ENCODE measurements around the gene LRRC71. TPM values are rescaled to one million over a fixed set of nuclear protein-coding genes. Genes with fewer than 3 reads are reported as not detected.

LRRC71 gene
- total and polyA plus RNA-seq, 2 donors (not counting 1 experiment from before 2014, with no cell fraction given), result not detected

DNA sequence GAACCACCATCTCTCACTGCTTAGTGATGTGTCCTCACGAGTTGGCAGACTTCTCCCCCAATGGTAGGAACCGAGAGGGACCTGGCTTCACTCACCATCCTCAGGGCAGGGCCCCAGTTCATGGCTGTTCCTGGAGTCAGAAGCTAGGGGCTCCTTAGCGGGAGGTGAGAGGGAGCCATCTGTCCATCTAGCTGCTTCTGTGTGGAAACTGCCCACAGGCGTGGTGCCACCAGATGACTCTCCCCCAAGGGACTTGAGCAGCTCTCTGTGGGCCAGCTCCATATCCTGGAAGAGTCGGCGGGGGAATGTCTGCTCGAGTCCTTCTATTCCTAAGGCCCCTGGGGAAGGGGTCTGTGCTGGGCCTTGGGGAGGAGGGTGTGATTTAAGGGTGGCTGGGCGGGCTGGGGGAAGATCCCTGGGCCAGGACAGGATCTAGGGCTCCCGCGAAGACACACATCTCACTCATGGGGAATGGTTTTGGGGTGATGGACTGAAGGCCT lies 16.3 kb downstream of the LRRC71 start:
- no peaks in the 10 kb centered on the region for H3K4me1 Mint-ChIP-seq
- no peaks in the 10 kb centered on the region for H3K36me3 ChIP-seq (replicated peaks in 1 of 2; ENCODE audit: control extremely low read depth in 1 of 2, control insufficient read depth in 1 of 2, extremely low read depth in 1 of 2, insufficient read depth in 2 of 2, low read length in 1 of 2)
- ATAC-seq (ENCODE audit: low read depth), result no peak
- H3K4me2 ChIP-seq (replicated peaks; ENCODE audit: low read depth, low read length, poor library complexity, severe bottlenecking), result no peak overlapping the region
- TF ChIP-seq CTCF (IDR thresholded peaks at IDR 0.05), result no peak
- TF ChIP-seq EZH2 (IDR thresholded peaks at IDR 0.05; ENCODE audit: borderline replicate concordance, insufficient read depth, low read depth, low read length, poor library complexity, severe bottlenecking), result no peak
- H2AFZ ChIP-seq (ENCODE audit: insufficient read depth, low read depth, low read length, poor library complexity, severe bottlenecking), result no peak overlapping the region
- no peaks in the 10 kb centered on the region for H3K4me1 ChIP-seq (ENCODE audit: control insufficient read depth in 2 of 2, insufficient read depth in 2 of 2, low read length in 2 of 2)
- no peak overlapping the region for H3K4me3 Mint-ChIP-seq
- no peak overlapping the region for H3K9ac ChIP-seq (ENCODE audit: low read length)
- DNase-seq, result no peak
- H3K27ac Mint-ChIP-seq, result no peak overlapping the region
- POLR2A ChIA-PET, result no interaction called here
- peaks cover 0 to 10% (median 0%) of the 10 kb centered on the region in 4 experiments for H3K27me3 ChIP-seq (replicated peaks in 1 of 4; ENCODE audit: control extremely low read depth in 1 of 4, control insufficient read depth in 3 of 4, insufficient read depth in 4 of 4, low read length in 3 of 4)
- no peak overlapping the region for H3K4me3 ChIP-seq (ENCODE audit: control extremely low read depth in 1 of 5, extremely low read depth in 1 of 5, insufficient read depth in 1 of 5, low read depth in 2 of 5, low read length in 4 of 5)
- H3K27ac ChIP-seq (ENCODE audit: low read length in 2 of 2), result no peak overlapping the region
- intact Hi-C loops (cut with micrococcal nuclease), result no loop called here
- H3K79me2 ChIP-seq (ENCODE audit: control insufficient read depth, insufficient read depth, low read length), result no peaks in the 10 kb centered on the region
- H3K27me3 Mint-ChIP-seq, result peaks cover 27% of the 10 kb centered on the region
- CTCF ChIA-PET, result no interaction called here
- H3K9me3 ChIP-seq (ENCODE audit: control extremely low read depth in 1 of 3, control insufficient read depth in 2 of 3, insufficient read depth in 1 of 3, low read length in 2 of 3), result no peaks in the 10 kb centered on the region
- H3K9me3 Mint-ChIP-seq (ENCODE audit: insufficient read depth), result no peaks in the 10 kb centered on the region
- no peaks in the 10 kb centered on the region for H4K20me1 ChIP-seq (ENCODE audit: control insufficient read depth, insufficient read depth, low read length, poor library complexity, severe bottlenecking)
- WGBS (ENCODE audit: insufficient coverage), result 79% methylated on average over 7 of the region's 10 CpGs

GRCh38 chr1:156937883-156938282 lies 17.5 kb downstream of the LRRC71 start:
- Histone ChIP-seq H3K4me2 (replicated peaks; ENCODE audit: low read depth, low read length, poor library complexity, severe bottlenecking) (no peak overlapping the region), H3K4me3 (ENCODE audit: control extremely low read depth in 1 of 5, extremely low read depth in 1 of 5, insufficient read depth in 1 of 5, low read depth in 2 of 5, low read length in 4 of 5) (no peak overlapping the region), H3K27ac (ENCODE audit: low read length in 2 of 2) (no peak overlapping the region), H2AFZ (ENCODE audit: insufficient read depth, low read depth, low read length, poor library complexity, severe bottlenecking) (no peak overlapping the region), H3K27me3 (replicated peaks in 1 of 4; ENCODE audit: control extremely low read depth in 1 of 4, control insufficient read depth in 3 of 4, insufficient read depth in 4 of 4, low read length in 3 of 4) (peaks cover 0 to 2% (median 0%) of the 10 kb centered on the region in 4 experiments), H3K9me3 (ENCODE audit: control extremely low read depth in 1 of 3, control insufficient read depth in 2 of 3, insufficient read depth in 1 of 3, low read length in 2 of 3) (no peaks in the 10 kb centered on the region), H3K9ac (ENCODE audit: low read length) (no peak overlapping the region), H3K4me1 (ENCODE audit: control insufficient read depth in 2 of 2, insufficient read depth in 2 of 2, low read length in 2 of 2) (no peaks in the 10 kb centered on the region), H4K20me1 (ENCODE audit: control insufficient read depth, insufficient read depth, low read length, poor library complexity, severe bottlenecking) (no peaks in the 10 kb centered on the region), H3K79me2 (ENCODE audit: control insufficient read depth, insufficient read depth, low read length) (no peaks in the 10 kb centered on the region), H3K36me3 (replicated peaks in 1 of 2; ENCODE audit: control extremely low read depth in 1 of 2, control insufficient read depth in 1 of 2, extremely low read depth in 1 of 2, insufficient read depth in 2 of 2, low read length in 1 of 2) (no peaks in the 10 kb centered on the region)
- no peak overlapping the region for H3K27ac Mint-ChIP-seq
- TF ChIP-seq CTCF (IDR thresholded peaks at IDR 0.05) (no peak), EZH2 (IDR thresholded peaks at IDR 0.05; ENCODE audit: borderline replicate concordance, insufficient read depth, low read depth, low read length, poor library complexity, severe bottlenecking) (no peak)
- H3K4me3 Mint-ChIP-seq, result no peak overlapping the region
- no peaks in the 10 kb centered on the region for H3K4me1 Mint-ChIP-seq
- 87% methylated on average over 5 of the region's 8 CpGs for WGBS (ENCODE audit: insufficient coverage)
- H3K9me3 Mint-ChIP-seq (ENCODE audit: insufficient read depth), result no peaks in the 10 kb centered on the region
- ChIA-PET CTCF (no interaction called here), POLR2A (no interaction called here)
- no peak for DNase-seq
- intact Hi-C loops (cut with micrococcal nuclease), result no loop called here
- ATAC-seq (ENCODE audit: low read depth), result no peak
- peaks cover 16% of the 10 kb centered on the region for H3K27me3 Mint-ChIP-seq
